ENCODE measurements around the gene CCDC170. TPM values are rescaled to one million over a fixed set of nuclear protein-coding genes. Genes with fewer than 3 reads are reported as not detected.

Gene CCDC170
- total RNA-seq, 1 experiment from 2014 or later, result not detected

DNA sequence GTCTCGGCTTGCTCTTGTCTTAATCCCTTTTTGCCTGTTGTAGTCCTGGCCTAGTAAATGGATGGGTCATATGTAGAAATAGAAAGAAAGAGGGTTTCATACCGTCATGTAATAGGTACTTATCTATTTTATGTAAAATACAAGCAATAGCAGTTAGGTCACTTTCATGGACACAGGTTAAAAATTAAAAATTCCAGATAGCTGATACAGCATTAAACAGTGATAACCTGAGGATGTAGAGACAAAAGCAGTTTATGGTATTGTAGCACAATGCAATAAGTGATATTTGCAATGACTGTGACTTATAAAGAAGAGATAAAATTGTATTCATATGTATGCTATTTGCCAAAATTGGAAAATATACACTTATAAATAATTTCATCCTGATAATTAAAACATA lies 96.9 kb downstream of the CCDC170 start:
- H3K27ac ChIP-seq (ENCODE audit: low read length), result no peak overlapping the region
- H3K36me3 ChIP-seq (ENCODE audit: control insufficient read depth, insufficient read depth, low read length), result no peaks in the 10 kb centered on the region
- no peak overlapping the region for H3K4me3 ChIP-seq (ENCODE audit: low read depth in 2 of 2, low read length in 2 of 2)
- TF ChIP-seq SIN3A (IDR thresholded peaks at IDR 0.05; ENCODE audit: borderline replicate concordance, insufficient read depth, low read depth, low read length), result no peak
- in situ Hi-C loops (cut with HindIII; ENCODE audit: low pct_unique_long_range_greater_than_20kb, low sequenced_read_pairs) (no loop called here), intact Hi-C loops (cut with micrococcal nuclease; ENCODE audit: unreplicated experiment) (no loop called here)
- BruUV-seq (replicated peaks), result no TSS peak
- no peaks in the 10 kb centered on the region for H3K9me3 ChIP-seq (ENCODE audit: control insufficient read depth, insufficient read depth, low read depth, low read length)
- ChIA-PET CTCF (no interaction called here), POLR2A (no interaction called here)
- no peak for DNase-seq (ENCODE audit: low read depth, low spot score)
- H3K4me1 ChIP-seq (ENCODE audit: control insufficient read depth, insufficient read depth, low read length), result no peaks in the 10 kb centered on the region
- H3K27me3 ChIP-seq (ENCODE audit: control insufficient read depth, insufficient read depth, low read length), result peaks cover 2% of the 10 kb centered on the region; the same call in 1 of the 2 replicates
- ATAC-seq, result no peak

DNA sequence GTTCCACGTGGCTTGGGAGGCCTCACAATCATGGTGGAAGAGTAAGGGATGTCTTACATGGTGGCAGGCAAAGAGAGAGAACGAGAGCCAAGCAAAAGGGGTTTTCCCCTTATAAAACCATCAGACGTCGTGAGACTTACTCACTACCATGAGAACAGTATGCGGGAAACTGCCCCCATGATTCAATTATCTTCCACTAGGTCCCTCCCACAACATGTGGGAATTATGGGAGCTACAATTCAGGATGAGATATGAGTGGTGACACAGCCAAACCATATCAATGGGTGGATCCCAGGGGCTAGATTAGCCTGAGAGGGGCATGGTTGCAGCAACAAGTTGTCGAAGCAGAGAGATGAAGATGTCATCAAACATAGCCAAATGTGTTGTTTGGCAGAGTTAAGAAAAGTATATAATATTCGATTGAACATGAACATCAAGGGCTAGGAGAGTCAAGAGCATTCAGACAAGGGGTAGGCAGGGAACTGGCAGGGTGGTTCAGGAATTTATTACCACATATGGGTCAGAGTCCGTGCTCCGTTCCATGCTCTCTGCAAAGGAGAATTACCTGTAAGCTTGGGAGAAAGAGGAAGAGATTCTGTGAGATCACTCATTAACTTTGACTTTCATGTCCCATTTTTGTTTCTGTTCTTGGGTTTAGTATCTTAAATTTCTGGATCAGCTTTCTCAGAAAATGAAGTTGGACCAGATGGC lies 98.8 kb downstream of the CCDC170 start:
- DNase-seq (ENCODE audit: low read depth, low spot score), result no peak
- TF ChIP-seq, protein P1, sequence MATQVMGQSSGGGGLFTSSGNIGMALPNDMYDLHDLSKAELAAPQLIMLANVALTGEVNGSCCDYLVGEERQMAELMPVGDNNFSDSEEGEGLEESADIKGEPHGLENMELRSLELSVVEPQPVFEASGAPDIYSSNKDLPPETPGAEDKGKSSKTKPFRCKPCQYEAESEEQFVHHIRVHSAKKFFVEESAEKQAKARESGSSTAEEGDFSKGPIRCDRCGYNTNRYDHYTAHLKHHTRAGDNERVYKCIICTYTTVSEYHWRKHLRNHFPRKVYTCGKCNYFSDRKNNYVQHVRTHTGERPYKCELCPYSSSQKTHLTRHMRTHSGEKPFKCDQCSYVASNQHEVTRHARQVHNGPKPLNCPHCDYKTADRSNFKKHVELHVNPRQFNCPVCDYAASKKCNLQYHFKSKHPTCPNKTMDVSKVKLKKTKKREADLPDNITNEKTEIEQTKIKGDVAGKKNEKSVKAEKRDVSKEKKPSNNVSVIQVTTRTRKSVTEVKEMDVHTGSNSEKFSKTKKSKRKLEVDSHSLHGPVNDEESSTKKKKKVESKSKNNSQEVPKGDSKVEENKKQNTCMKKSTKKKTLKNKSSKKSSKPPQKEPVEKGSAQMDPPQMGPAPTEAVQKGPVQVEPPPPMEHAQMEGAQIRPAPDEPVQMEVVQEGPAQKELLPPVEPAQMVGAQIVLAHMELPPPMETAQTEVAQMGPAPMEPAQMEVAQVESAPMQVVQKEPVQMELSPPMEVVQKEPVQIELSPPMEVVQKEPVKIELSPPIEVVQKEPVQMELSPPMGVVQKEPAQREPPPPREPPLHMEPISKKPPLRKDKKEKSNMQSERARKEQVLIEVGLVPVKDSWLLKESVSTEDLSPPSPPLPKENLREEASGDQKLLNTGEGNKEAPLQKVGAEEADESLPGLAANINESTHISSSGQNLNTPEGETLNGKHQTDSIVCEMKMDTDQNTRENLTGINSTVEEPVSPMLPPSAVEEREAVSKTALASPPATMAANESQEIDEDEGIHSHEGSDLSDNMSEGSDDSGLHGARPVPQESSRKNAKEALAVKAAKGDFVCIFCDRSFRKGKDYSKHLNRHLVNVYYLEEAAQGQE (IDR thresholded peaks at IDR 0.05; ENCODE audit: insufficient read depth in 1 of 2, low read depth in 2 of 2, low read length in 1 of 2), result no peak
- no peak for TF ChIP-seq POLR2AphosphoS5 (IDR thresholded peaks at IDR 0.05; ENCODE audit: low read depth, low read length)
- TF ChIP-seq TCF7L2 (IDR thresholded peaks at IDR 0.05; ENCODE audit: low read depth, low read length), result no peak
- TF ChIP-seq, protein P2, sequence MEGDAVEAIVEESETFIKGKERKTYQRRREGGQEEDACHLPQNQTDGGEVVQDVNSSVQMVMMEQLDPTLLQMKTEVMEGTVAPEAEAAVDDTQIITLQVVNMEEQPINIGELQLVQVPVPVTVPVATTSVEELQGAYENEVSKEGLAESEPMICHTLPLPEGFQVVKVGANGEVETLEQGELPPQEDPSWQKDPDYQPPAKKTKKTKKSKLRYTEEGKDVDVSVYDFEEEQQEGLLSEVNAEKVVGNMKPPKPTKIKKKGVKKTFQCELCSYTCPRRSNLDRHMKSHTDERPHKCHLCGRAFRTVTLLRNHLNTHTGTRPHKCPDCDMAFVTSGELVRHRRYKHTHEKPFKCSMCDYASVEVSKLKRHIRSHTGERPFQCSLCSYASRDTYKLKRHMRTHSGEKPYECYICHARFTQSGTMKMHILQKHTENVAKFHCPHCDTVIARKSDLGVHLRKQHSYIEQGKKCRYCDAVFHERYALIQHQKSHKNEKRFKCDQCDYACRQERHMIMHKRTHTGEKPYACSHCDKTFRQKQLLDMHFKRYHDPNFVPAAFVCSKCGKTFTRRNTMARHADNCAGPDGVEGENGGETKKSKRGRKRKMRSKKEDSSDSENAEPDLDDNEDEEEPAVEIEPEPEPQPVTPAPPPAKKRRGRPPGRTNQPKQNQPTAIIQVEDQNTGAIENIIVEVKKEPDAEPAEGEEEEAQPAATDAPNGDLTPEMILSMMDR (IDR thresholded peaks at IDR 0.05), result no peak
- TF ChIP-seq SIN3A (IDR thresholded peaks at IDR 0.05; ENCODE audit: borderline replicate concordance, insufficient read depth, low read depth, low read length), result no peak
- Histone ChIP-seq H3K27ac (ENCODE audit: low read length) (no peak overlapping the region), H3K9me3 (ENCODE audit: control insufficient read depth, insufficient read depth, low read depth, low read length) (no peaks in the 10 kb centered on the region), H3K36me3 (ENCODE audit: control insufficient read depth, insufficient read depth, low read length) (no peaks in the 10 kb centered on the region), H3K4me1 (ENCODE audit: control insufficient read depth, insufficient read depth, low read length) (no peaks in the 10 kb centered on the region), H3K4me3 (ENCODE audit: low read depth in 2 of 2, low read length in 2 of 2) (no peak overlapping the region), H3K27me3 (ENCODE audit: control insufficient read depth, insufficient read depth, low read length) (no peaks in the 10 kb centered on the region)
- in situ Hi-C loops (cut with HindIII; ENCODE audit: low pct_unique_long_range_greater_than_20kb, low sequenced_read_pairs) (no loop called here), intact Hi-C loops (cut with micrococcal nuclease; ENCODE audit: unreplicated experiment) (no loop called here)
- no TSS peak for BruUV-seq (replicated peaks)
- CTCF ChIA-PET, result no interaction called here
- POLR2A ChIA-PET, result no interaction called here
- ATAC-seq, result no peak

DNA sequence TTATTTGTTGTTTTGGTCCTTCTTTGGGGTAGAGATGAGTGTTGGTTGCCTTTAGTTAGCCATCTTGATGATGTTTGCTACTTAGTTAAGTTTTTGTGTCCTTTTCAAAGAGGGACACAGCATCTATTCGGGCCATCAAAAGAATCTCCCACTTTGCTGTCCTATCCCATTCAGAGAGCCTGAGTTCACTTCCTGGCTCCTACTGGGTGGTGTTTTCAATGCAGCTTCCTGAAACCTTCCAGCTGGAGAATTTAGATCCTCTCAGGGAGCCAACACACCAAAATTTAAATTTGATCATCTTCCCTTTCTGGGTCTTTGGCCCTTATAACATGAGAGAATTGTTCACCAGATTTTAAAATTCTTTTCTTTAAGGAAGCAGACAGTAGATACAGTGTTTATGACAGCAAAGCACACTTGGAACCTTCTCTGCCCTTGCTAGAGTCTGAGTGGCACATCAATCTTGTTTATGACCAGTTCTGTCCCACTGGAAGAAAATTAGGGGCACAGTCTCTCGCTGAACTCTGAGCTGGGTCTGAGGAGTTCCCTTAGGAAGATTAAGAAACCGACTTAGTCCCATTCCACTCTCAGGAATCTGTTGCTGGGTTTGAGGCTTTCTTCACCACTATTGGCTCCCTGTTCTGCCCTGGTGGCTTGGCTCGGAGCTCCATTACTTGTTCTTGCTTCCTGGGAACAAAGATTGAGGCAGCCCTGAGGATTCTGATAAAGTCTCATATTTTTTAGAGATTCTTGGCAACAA lies 115.5 kb downstream of the CCDC170 start:
- intact Hi-C loops (cut with micrococcal nuclease; ENCODE audit: unreplicated experiment) (no loop called here), in situ Hi-C loops (cut with HindIII; ENCODE audit: low pct_unique_long_range_greater_than_20kb, low sequenced_read_pairs) (no loop called here)
- H3K27ac ChIP-seq (ENCODE audit: low read length), result no peak overlapping the region
- no peaks in the 10 kb centered on the region for H3K36me3 ChIP-seq (ENCODE audit: control insufficient read depth, insufficient read depth, low read length)
- H3K9me3 ChIP-seq (ENCODE audit: control insufficient read depth, insufficient read depth, low read depth, low read length), result no peaks in the 10 kb centered on the region
- H3K4me3 ChIP-seq (ENCODE audit: low read depth in 2 of 2, low read length in 2 of 2), result no peak overlapping the region
- H3K4me1 ChIP-seq (ENCODE audit: control insufficient read depth, insufficient read depth, low read length), result no peaks in the 10 kb centered on the region
- no TSS peak for BruUV-seq (replicated peaks)
- DNase-seq (ENCODE audit: low read depth, low spot score), result no peak
- peaks cover 2% of the 10 kb centered on the region; the same call in 1 of the 2 replicates for H3K27me3 ChIP-seq (ENCODE audit: control insufficient read depth, insufficient read depth, low read length)
- TF ChIP-seq, protein P1 (IDR thresholded peaks at IDR 0.05; ENCODE audit: insufficient read depth in 1 of 2, low read depth in 2 of 2, low read length in 1 of 2), result no peak
- TF ChIP-seq POLR2AphosphoS5 (IDR thresholded peaks at IDR 0.05; ENCODE audit: low read depth, low read length), result no peak
- TF ChIP-seq SIN3A (IDR thresholded peaks at IDR 0.05; ENCODE audit: borderline replicate concordance, insufficient read depth, low read depth, low read length), result no peak
- TF ChIP-seq, protein P2 (IDR thresholded peaks at IDR 0.05), result no peak
- no peak for TF ChIP-seq TCF7L2 (IDR thresholded peaks at IDR 0.05; ENCODE audit: low read depth, low read length)
- CTCF ChIA-PET, result no interaction called here
- POLR2A ChIA-PET, result no interaction called here
- no peak for ATAC-seq

All from Panc1 (cell line).